ENCODE data around the gene MYH1. TPM values are rescaled to one million over a fixed set of nuclear protein-coding genes. Genes with fewer than 3 reads are reported as not detected.

Gene MYH1
- total RNA-seq, 3 donors from 2014 or later (not counting 1 experiment from before 2014, with no cell fraction given): not detected

GRCh38 chr17:10532026-10532425 lies 13.7 kb upstream of the MYH1 start:
- 81% methylated on average over 1 of the region's 1 CpG for WGBS (ENCODE audit: insufficient coverage)
- no peak overlapping the region for H3K4me3 Mint-ChIP-seq
- Histone ChIP-seq H3K27ac (ENCODE audit: low read length) (no peak overlapping the region), H3K36me3 (ENCODE audit: control insufficient read depth, insufficient read depth, low read length) (no peaks in the 10 kb centered on the region), H3K9me3 (ENCODE audit: control insufficient read depth, insufficient read depth, low read length) (no peaks in the 10 kb centered on the region), H3K4me3 (ENCODE audit: low read length) (no peak overlapping the region), H3K27me3 (ENCODE audit: control insufficient read depth, insufficient read depth, low read length) (no peaks in the 10 kb centered on the region), H3K4me1 (ENCODE audit: control insufficient read depth, insufficient read depth, low read length) (no peaks in the 10 kb centered on the region)
- intact Hi-C loops (cut with micrococcal nuclease): no loop called here
- H3K27ac Mint-ChIP-seq: no peak overlapping the region
- H3K4me1 Mint-ChIP-seq: no peaks in the 10 kb centered on the region
- TF ChIP-seq, protein P1, sequence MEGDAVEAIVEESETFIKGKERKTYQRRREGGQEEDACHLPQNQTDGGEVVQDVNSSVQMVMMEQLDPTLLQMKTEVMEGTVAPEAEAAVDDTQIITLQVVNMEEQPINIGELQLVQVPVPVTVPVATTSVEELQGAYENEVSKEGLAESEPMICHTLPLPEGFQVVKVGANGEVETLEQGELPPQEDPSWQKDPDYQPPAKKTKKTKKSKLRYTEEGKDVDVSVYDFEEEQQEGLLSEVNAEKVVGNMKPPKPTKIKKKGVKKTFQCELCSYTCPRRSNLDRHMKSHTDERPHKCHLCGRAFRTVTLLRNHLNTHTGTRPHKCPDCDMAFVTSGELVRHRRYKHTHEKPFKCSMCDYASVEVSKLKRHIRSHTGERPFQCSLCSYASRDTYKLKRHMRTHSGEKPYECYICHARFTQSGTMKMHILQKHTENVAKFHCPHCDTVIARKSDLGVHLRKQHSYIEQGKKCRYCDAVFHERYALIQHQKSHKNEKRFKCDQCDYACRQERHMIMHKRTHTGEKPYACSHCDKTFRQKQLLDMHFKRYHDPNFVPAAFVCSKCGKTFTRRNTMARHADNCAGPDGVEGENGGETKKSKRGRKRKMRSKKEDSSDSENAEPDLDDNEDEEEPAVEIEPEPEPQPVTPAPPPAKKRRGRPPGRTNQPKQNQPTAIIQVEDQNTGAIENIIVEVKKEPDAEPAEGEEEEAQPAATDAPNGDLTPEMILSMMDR (IDR thresholded peaks at IDR 0.05): no peak
- DNase-seq: no peak
- peaks cover 27 to 46% of the 10 kb centered on the region in 2 donors for H3K27me3 Mint-ChIP-seq (ENCODE audit: low read depth in 2 of 2)
- ATAC-seq: no peak
- no peaks in the 10 kb centered on the region for H3K36me3 Mint-ChIP-seq
- no peaks in the 10 kb centered on the region for H3K9me3 Mint-ChIP-seq

- Mint-ChIP-seq H3K27me3 (ENCODE audit: low read depth in 2 of 2) (peaks cover 30 to 53% of the 10 kb centered on the region in 2 donors), H3K4me1 (no peaks in the 10 kb centered on the region), H3K4me3 (no peak overlapping the region), H3K27ac (no peak overlapping the region), H3K9me3 (no peaks in the 10 kb centered on the region), H3K36me3 (no peaks in the 10 kb centered on the region)
- Histone ChIP-seq H3K27me3 (ENCODE audit: control insufficient read depth, insufficient read depth, low read length) (no peaks in the 10 kb centered on the region), H3K9me3 (ENCODE audit: control insufficient read depth, insufficient read depth, low read length) (no peaks in the 10 kb centered on the region), H3K4me3 (ENCODE audit: low read length) (no peak overlapping the region), H3K27ac (ENCODE audit: low read length) (no peak overlapping the region), H3K4me1 (ENCODE audit: control insufficient read depth, insufficient read depth, low read length) (no peaks in the 10 kb centered on the region), H3K36me3 (ENCODE audit: control insufficient read depth, insufficient read depth, low read length) (no peaks in the 10 kb centered on the region)
- intact Hi-C loops (cut with micrococcal nuclease): no loop called here
- TF ChIP-seq, protein P1 (IDR thresholded peaks at IDR 0.05): no peak
- WGBS (ENCODE audit: insufficient coverage): 92% methylated on average over 6 of the region's 6 CpGs
- no peak for DNase-seq
- ATAC-seq: no peak
Measured at GRCh38 chr17:10527419-10527818, 9.1 kb upstream of the MYH1 start.

GRCh38 chr17:10526517-10526916 lies 8.2 kb upstream of the MYH1 start:
- no peaks in the 10 kb centered on the region for H3K4me1 Mint-ChIP-seq
- Histone ChIP-seq H3K4me3 (ENCODE audit: low read length) (no peak overlapping the region), H3K4me1 (ENCODE audit: control insufficient read depth, insufficient read depth, low read length) (no peaks in the 10 kb centered on the region), H3K9me3 (ENCODE audit: control insufficient read depth, insufficient read depth, low read length) (no peaks in the 10 kb centered on the region), H3K27me3 (ENCODE audit: control insufficient read depth, insufficient read depth, low read length) (no peaks in the 10 kb centered on the region), H3K27ac (ENCODE audit: low read length) (no peak overlapping the region), H3K36me3 (ENCODE audit: control insufficient read depth, insufficient read depth, low read length) (no peaks in the 10 kb centered on the region)
- ATAC-seq: no peak
- DNase-seq: no peak
- no peaks in the 10 kb centered on the region for H3K9me3 Mint-ChIP-seq
- H3K36me3 Mint-ChIP-seq: no peaks in the 10 kb centered on the region
- H3K4me3 Mint-ChIP-seq: no peak overlapping the region
- TF ChIP-seq, protein P1 (IDR thresholded peaks at IDR 0.05): no peak
- intact Hi-C loops (cut with micrococcal nuclease): no loop called here
- no peak overlapping the region for H3K27ac Mint-ChIP-seq
- 92% methylated on average over 11 of the region's 11 CpGs for WGBS (ENCODE audit: insufficient coverage)
- peaks cover 30 to 49% of the 10 kb centered on the region in 2 donors for H3K27me3 Mint-ChIP-seq (ENCODE audit: low read depth in 2 of 2)

GRCh38 chr17:10523064-10523463 lies 4.7 kb upstream of the MYH1 start:
- Histone ChIP-seq H3K27ac (ENCODE audit: low read length) (no peak overlapping the region), H3K4me1 (ENCODE audit: control insufficient read depth, insufficient read depth, low read length) (no peaks in the 10 kb centered on the region), H3K4me3 (ENCODE audit: low read length) (no peak overlapping the region), H3K9me3 (ENCODE audit: control insufficient read depth, insufficient read depth, low read length) (no peaks in the 10 kb centered on the region), H3K36me3 (ENCODE audit: control insufficient read depth, insufficient read depth, low read length) (no peaks in the 10 kb centered on the region), H3K27me3 (ENCODE audit: control insufficient read depth, insufficient read depth, low read length) (peaks cover 2% of the 10 kb centered on the region)
- WGBS (ENCODE audit: insufficient coverage): 96% methylated on average over 7 of the region's 7 CpGs
- TF ChIP-seq, protein P1 (IDR thresholded peaks at IDR 0.05): no peak
- no peaks in the 10 kb centered on the region for H3K9me3 Mint-ChIP-seq
- peaks cover 12 to 40% of the 10 kb centered on the region in 2 donors for H3K27me3 Mint-ChIP-seq (ENCODE audit: low read depth in 2 of 2)
- ATAC-seq (no peak), DNase-seq (no peak)
- no peak overlapping the region for H3K27ac Mint-ChIP-seq
- H3K4me1 Mint-ChIP-seq: no peaks in the 10 kb centered on the region
- H3K36me3 Mint-ChIP-seq: no peaks in the 10 kb centered on the region
- intact Hi-C loops (cut with micrococcal nuclease): no loop called here
- no peak overlapping the region for H3K4me3 Mint-ChIP-seq

Data from natural killer cell (primary cell).